ENCODE results near the gene PRKN.

DNA sequence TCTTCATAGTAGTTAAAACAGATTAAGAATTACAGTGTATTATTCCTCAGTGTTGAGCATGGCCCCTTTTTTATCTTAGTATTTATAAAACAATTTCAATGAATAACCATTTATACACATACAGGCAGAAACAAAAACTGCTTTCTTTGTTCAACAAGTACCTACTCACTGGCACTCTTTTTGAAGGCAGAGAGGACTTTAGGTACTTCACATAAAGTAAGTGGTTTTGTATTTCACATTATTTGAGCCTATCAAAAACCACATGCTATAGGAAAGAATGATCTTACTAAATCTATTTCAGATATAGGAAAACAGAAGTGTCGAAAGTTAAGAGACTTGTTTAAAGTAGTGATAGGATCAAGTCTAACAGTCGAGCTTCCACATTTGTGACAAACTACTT is 73.8 kb downstream of the PRKN start:
- TF ChIP-seq, protein P1, sequence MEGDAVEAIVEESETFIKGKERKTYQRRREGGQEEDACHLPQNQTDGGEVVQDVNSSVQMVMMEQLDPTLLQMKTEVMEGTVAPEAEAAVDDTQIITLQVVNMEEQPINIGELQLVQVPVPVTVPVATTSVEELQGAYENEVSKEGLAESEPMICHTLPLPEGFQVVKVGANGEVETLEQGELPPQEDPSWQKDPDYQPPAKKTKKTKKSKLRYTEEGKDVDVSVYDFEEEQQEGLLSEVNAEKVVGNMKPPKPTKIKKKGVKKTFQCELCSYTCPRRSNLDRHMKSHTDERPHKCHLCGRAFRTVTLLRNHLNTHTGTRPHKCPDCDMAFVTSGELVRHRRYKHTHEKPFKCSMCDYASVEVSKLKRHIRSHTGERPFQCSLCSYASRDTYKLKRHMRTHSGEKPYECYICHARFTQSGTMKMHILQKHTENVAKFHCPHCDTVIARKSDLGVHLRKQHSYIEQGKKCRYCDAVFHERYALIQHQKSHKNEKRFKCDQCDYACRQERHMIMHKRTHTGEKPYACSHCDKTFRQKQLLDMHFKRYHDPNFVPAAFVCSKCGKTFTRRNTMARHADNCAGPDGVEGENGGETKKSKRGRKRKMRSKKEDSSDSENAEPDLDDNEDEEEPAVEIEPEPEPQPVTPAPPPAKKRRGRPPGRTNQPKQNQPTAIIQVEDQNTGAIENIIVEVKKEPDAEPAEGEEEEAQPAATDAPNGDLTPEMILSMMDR (IDR thresholded peaks at IDR 0.05 in 8 of 11, conservative IDR thresholded peaks at IDR 0.05 in 3 of 11): no peak
- TF ChIP-seq POLR2A (IDR thresholded peaks at IDR 0.05): no peak
- no peak for TF ChIP-seq POLR2AphosphoS5 (IDR thresholded peaks at IDR 0.05)
